GM23248 (cell line): ENCODE results near the gene HMCES.

ENCODE experiments used
- EZH2 ChIP-seq: fragments of 200-600 bp; sonication (generic); IDR thresholded peaks from 2 replicates; pipeline ENCODE4 v1.6.1; 2018; ENCODE audit warnings: antibody characterized with exemption, mild to moderate bottlenecking; ENCODE audit not compliant: insufficient read depth, poor library complexity, severe bottlenecking
- EZH2phosphoT487 ChIP-seq: fragments of 200-600 bp; sonication (generic); IDR thresholded peaks from 2 replicates; pipeline ENCODE4 v1.6.1; 2018; ENCODE audit warnings: antibody characterized with exemption, moderate library complexity, mild to moderate bottlenecking, low read depth; ENCODE audit not compliant: insufficient read depth

GRCh38 chr3:129233538-129233937 lies 45.1 kb upstream of the HMCES start:
- TF ChIP-seq EZH2 (no peak), EZH2phosphoT487 (no peak)
